GM23338 (cell line): Measurements from ENCODE around the gene PPP1CA. TPM values are rescaled to one million over a fixed set of nuclear protein-coding genes. Genes with fewer than 3 reads are reported as not detected.

Experiments used
- ATAC-seq: fragments of 200-7000 bp; cut with Tn5 transposase; 3 replicates; pipeline ENCODE4 v1.9.1; 2020
- DNase-seq: peaks from one replicate; pipeline ENCODE4 v3.0.0-alpha.2; 2015; ENCODE audit warnings: low spot score
- H2AFZ ChIP-seq: fragments of 200-600 bp; sonication (generic); 2 replicates; pipeline ENCODE4 v1.8.0; 2016; ENCODE audit warnings: antibody characterized with exemption, mild to moderate bottlenecking, moderate library complexity
- H3F3A ChIP-seq: fragments of 200-600 bp; sonication (generic); replicated peaks from 2 replicates; pipeline ENCODE4 v1.8.0; 2017; ENCODE audit warnings: antibody characterized with exemption, mixed run types, low read depth
- H3K27ac ChIP-seq: fragments of 200-600 bp; sonication (generic); 2 replicates; pipeline ENCODE4 v1.6.1; 2016; ENCODE audit warnings: low read depth
- H3K27me3 ChIP-seq: fragments of 200-600 bp; sonication (generic); 2 replicates; pipeline ENCODE4 v1.8.0; 2016; ENCODE audit warnings: mild to moderate bottlenecking, mixed run types, moderate library complexity; ENCODE audit not compliant: insufficient read depth
- H3K36me3 ChIP-seq: fragments of 200-600 bp; sonication (generic); 2 replicates; pipeline ENCODE4 v1.8.0; 2016; ENCODE audit warnings: mild to moderate bottlenecking; ENCODE audit not compliant: insufficient read depth
- H3K4me1 ChIP-seq: fragments of 200-600 bp; sonication (generic); 2 replicates; pipeline ENCODE4 v1.8.0; 2016; ENCODE audit warnings: mild to moderate bottlenecking, moderate library complexity; ENCODE audit not compliant: insufficient read depth
- H3K4me2 ChIP-seq: fragments of 200-600 bp; sonication (generic); 2 replicates; pipeline ENCODE4 v1.7.1; 2017; ENCODE audit warnings: mixed run types
- H3K4me3 ChIP-seq: fragments of 200-600 bp; sonication (generic); 2 replicates; pipeline ENCODE4 v1.6.1; 2016; ENCODE audit warnings: mixed run types
- H3K79me2 ChIP-seq: fragments of 200-600 bp; sonication (generic); replicated peaks from 2 replicates; pipeline ENCODE4 v1.8.0; 2017; ENCODE audit warnings: mild to moderate bottlenecking; ENCODE audit not compliant: insufficient read depth
- H3K9me2 ChIP-seq: fragments of 200-600 bp; sonication (generic); 2 replicates; pipeline ENCODE4 v1.8.0; 2017; ENCODE audit not compliant: insufficient read depth
- H4K20me1 ChIP-seq: fragments of 200-600 bp; sonication (generic); replicated peaks from 2 replicates; pipeline ENCODE4 v1.8.0; 2017; ENCODE audit warnings: mild to moderate bottlenecking; ENCODE audit not compliant: insufficient read depth
- H3K27ac Mint-ChIP-seq: 2 replicates; pipeline ENCODE4 v1.8.0; 2020; ENCODE audit warnings: inconsistent platforms, mild to moderate bottlenecking, moderate library complexity, mixed read lengths
- H3K27me3 Mint-ChIP-seq: 3 replicates; pipeline ENCODE4 v1.8.0; 2022; ENCODE audit warnings: low read depth, mild to moderate bottlenecking, moderate library complexity, mixed read lengths, inconsistent platforms; ENCODE audit not compliant: insufficient read depth, poor library complexity
- H3K36me3 Mint-ChIP-seq: 3 replicates; pipeline ENCODE4 v1.8.0; 2021; ENCODE audit warnings: low read depth, mild to moderate bottlenecking, inconsistent platforms, moderate library complexity, mixed read lengths
- H3K4me1 Mint-ChIP-seq: 3 replicates; pipeline ENCODE4 v1.8.0; 2020; ENCODE audit warnings: mild to moderate bottlenecking, inconsistent platforms, mixed read lengths
- H3K4me3 Mint-ChIP-seq: 3 replicates; pipeline ENCODE4 v1.8.0; 2021; ENCODE audit warnings: moderate library complexity, mild to moderate bottlenecking, inconsistent platforms, mixed read lengths
- H3K9me3 Mint-ChIP-seq: 3 replicates; pipeline ENCODE4 v1.8.0; 2020; ENCODE audit warnings: moderate library complexity, mild to moderate bottlenecking, inconsistent platforms, mixed read lengths
- CREB1 ChIP-seq: fragments of 250-450 bp; sonication (Bioruptor Pico); IDR thresholded peaks from 2 replicates; pipeline ENCODE4 v1.5.0; 2020; ENCODE audit warnings: low read depth, mild to moderate bottlenecking, moderate library complexity
- CTCF ChIP-seq, 2 experiments: fragments of 200-600 bp in 1 of 2; sonication (generic) in 1 of 2; conservative IDR thresholded peaks; 2 replicates each; pipeline versions ENCODE4 v1.5.1 to v1.6.1; 2016 to 2017; ENCODE audit warnings: antibody characterized with exemption in 2 of 2, low read depth in 2 of 2, mild to moderate bottlenecking in 2 of 2, moderate library complexity in 1 of 2
- ETS1 ChIP-seq: IDR thresholded peaks from 2 replicates; pipeline ENCODE4 v1.6.1; 2016; ENCODE audit warnings: antibody characterized with exemption
- EZH2phosphoT487 ChIP-seq: fragments of 200-600 bp; sonication (generic); IDR thresholded peaks from one replicate; pipeline ENCODE4 v1.8.1; 2018; ENCODE audit warnings: antibody characterized with exemption; ENCODE audit not compliant: unreplicated experiment
- NANOG ChIP-seq: IDR thresholded peaks from 2 replicates; pipeline ENCODE4 v1.6.1; 2016; ENCODE audit warnings: antibody characterized with exemption, borderline replicate concordance
- STAT1 ChIP-seq: IDR thresholded peaks from one replicate; pipeline ENCODE4 v1.6.1; 2016; ENCODE audit warnings: antibody characterized with exemption; ENCODE audit not compliant: unreplicated experiment
- ZNF462 ChIP-seq: fragments of 250-450 bp; sonication (Bioruptor Pico); IDR thresholded peaks from 2 replicates; pipeline ENCODE4 v1.5.0; 2020; ENCODE audit warnings: mild to moderate bottlenecking, moderate library complexity
- polyA plus RNA-seq: library from polyadenylated mRNA; unstranded; fragments of >200 nt; fragmentation: Nextera tagmentation; extraction: Ambion mirVana; gene quantifications from 2 replicates; pipeline ENCODE4 v1.2.1, GENCODE V29; 2016
- total RNA-seq: library from RNA; depleted of rRNA; stranded (reverse); fragments of >200 nt; shearing (Covaris generic); gene quantifications from 2 replicates; pipeline ENCODE4 v1.2.3, GENCODE V29; 2014

PPP1CA gene
- total and polyA plus RNA-seq, 2 experiments from 2014 or later, result 217 to 237 TPM

- no peak for ATAC-seq
- no peak for DNase-seq
- Histone ChIP-seq H3K36me3 (no peaks in the 10 kb centered on the region), H4K20me1 (no peaks in the 10 kb centered on the region), H3K4me3 (no peak overlapping the region), H3K79me2 (no peaks in the 10 kb centered on the region), H3K27ac (no peak overlapping the region), H3F3A (0 out of 2 replicates have a peak, but pooled peaks cover 4% of the 10 kb centered on the region), H3K9me2 (no peaks in the 10 kb centered on the region), H3K4me1 (peaks cover 25% of the 10 kb centered on the region), H3K27me3 (peaks cover 49% of the 10 kb centered on the region), H3K4me2 (no peak overlapping the region), H2AFZ (no peak overlapping the region)
- Mint-ChIP-seq H3K4me1 (peaks cover 37% of the 10 kb centered on the region), H3K4me3 (no peak overlapping the region), H3K9me3 (no peaks in the 10 kb centered on the region), H3K27ac (no peak overlapping the region), H3K27me3 (peaks cover 30% of the 10 kb centered on the region), H3K36me3 (no peaks in the 10 kb centered on the region; the same call in 2 of the 3 replicates)
- TF ChIP-seq NANOG (no peak), CTCF (conservative IDR thresholded peaks at IDR 0.05; ENCODE audit: low read depth in 2 of 2) (no peak), ETS1 (no peak), STAT1 (no peak), EZH2phosphoT487 (no peak), CREB1 (CRISPR knock-in tag) (no peak), ZNF462 (no peak)
Observed at GRCh38 chr11:67367761-67368227, 33.9 kb downstream of the PPP1CA start.
